ENCODE measurements around the gene PAX7. TPM values are rescaled to one million over a fixed set of nuclear protein-coding genes. Genes with fewer than 3 reads are reported as not detected.

The PAX7 gene
- total RNA-seq, 1 experiment from 2014 or later, result 0.15 TPM

DNA sequence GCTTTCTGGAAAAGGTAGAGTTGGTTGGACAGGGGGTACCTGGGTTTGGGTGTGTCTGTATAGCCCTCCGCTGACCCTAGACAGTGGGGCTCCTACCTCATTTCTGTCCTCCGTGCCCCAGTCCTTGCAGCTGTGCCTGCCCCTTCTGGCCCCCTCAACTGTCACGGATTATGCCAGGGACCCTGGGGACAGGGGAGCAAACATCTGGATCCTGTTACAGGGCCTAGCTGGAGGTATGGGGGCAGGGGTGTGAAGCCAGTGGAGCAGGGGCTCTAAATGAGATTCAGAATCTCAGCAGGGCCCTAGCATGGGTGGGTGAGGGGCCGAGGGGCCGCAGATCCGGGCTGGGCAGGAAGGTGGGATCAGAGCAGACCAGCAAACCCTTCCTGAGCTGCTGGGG, 147.8 kb downstream of the PAX7 start:
- no peak overlapping the region for H2AK5ac ChIP-seq (ENCODE audit: insufficient read length, low read length)
- DNase-seq, result no peak
- no peak overlapping the region for H3T11ph ChIP-seq (ENCODE audit: low read length)
- H3K56ac ChIP-seq (ENCODE audit: insufficient read length, low read depth, low read length), result no peak overlapping the region
- no peak overlapping the region for H3K4me3 Mint-ChIP-seq
- H2AFZ ChIP-seq (ENCODE audit: low read length), result no peak overlapping the region
- H2BK20ac ChIP-seq (ENCODE audit: low read depth, low read length, poor library complexity, severe bottlenecking), result no peak overlapping the region
- no peaks in the 10 kb centered on the region; the same call in 1 of the 2 replicates for H3K27me3 ChIP-seq (ENCODE audit: insufficient read depth, low read length)
- H3K4me1 Mint-ChIP-seq, result peaks cover 12 to 37% of the 10 kb centered on the region in 2 experiments
- H3K79me1 ChIP-seq (ENCODE audit: insufficient read depth, low read depth, low read length, poor library complexity, severe bottlenecking), result no peaks in the 10 kb centered on the region
- no peak overlapping the region for H4K8ac ChIP-seq (replicated peaks; ENCODE audit: insufficient read length, low read depth, low read length)
- no peak overlapping the region for H2BK15ac ChIP-seq (ENCODE audit: low read depth, low read length)
- no peaks in the 10 kb centered on the region for H3K9me3 ChIP-seq (ENCODE audit: control insufficient read depth, low read depth, low read length)
- H4K5ac ChIP-seq (ENCODE audit: insufficient read length, low read depth, low read length), result no peak overlapping the region
- peaks cover 47% of the 10 kb centered on the region for H3K27me3 Mint-ChIP-seq (ENCODE audit: low read depth)
- H2BK12ac ChIP-seq (ENCODE audit: insufficient read length, low read depth, low read length), result no peak overlapping the region
- no peak overlapping the region for H3K27ac ChIP-seq (ENCODE audit: insufficient read length, low read depth, low read length)
- no CpG with 5 or more reads among the region's 6 CpGs for WGBS (ENCODE audit: extremely low coverage, insufficient read length, low lambda C conversion rate)
- no peak overlapping the region for H3K27ac Mint-ChIP-seq
- H3K4ac ChIP-seq (ENCODE audit: low read depth, low read length), result no peak overlapping the region
- H3K14ac ChIP-seq (ENCODE audit: insufficient read depth, low read length), result no peak overlapping the region; the same call in 1 of the 2 replicates
- no peak overlapping the region for H2BK120ac ChIP-seq (ENCODE audit: low read depth, low read length, poor library complexity, severe bottlenecking)
- no peaks in the 10 kb centered on the region; a peak in 1 of 5 replicates for H3K9me3 Mint-ChIP-seq
- TF ChIP-seq, protein P1, sequence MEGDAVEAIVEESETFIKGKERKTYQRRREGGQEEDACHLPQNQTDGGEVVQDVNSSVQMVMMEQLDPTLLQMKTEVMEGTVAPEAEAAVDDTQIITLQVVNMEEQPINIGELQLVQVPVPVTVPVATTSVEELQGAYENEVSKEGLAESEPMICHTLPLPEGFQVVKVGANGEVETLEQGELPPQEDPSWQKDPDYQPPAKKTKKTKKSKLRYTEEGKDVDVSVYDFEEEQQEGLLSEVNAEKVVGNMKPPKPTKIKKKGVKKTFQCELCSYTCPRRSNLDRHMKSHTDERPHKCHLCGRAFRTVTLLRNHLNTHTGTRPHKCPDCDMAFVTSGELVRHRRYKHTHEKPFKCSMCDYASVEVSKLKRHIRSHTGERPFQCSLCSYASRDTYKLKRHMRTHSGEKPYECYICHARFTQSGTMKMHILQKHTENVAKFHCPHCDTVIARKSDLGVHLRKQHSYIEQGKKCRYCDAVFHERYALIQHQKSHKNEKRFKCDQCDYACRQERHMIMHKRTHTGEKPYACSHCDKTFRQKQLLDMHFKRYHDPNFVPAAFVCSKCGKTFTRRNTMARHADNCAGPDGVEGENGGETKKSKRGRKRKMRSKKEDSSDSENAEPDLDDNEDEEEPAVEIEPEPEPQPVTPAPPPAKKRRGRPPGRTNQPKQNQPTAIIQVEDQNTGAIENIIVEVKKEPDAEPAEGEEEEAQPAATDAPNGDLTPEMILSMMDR (conservative IDR thresholded peaks at IDR 0.05), result no peak
- no peaks in the 10 kb centered on the region for H3K36me3 Mint-ChIP-seq (ENCODE audit: insufficient read depth in 1 of 3, low read depth in 3 of 3)
- no peak overlapping the region for H3K18ac ChIP-seq (ENCODE audit: insufficient read length, low read depth, low read length)
- H3K4me1 ChIP-seq (ENCODE audit: insufficient read depth, low read length), result no peaks in the 10 kb centered on the region
- no peak overlapping the region for H3K9ac ChIP-seq (ENCODE audit: extremely low read depth, insufficient read length, low read length)
- H4K91ac ChIP-seq (ENCODE audit: insufficient read length, low read depth, low read length), result no peak overlapping the region
- no peaks in the 10 kb centered on the region for H4K20me1 ChIP-seq (ENCODE audit: control insufficient read depth, insufficient read depth, insufficient read length)
- no peak overlapping the region for H3K23ac ChIP-seq (ENCODE audit: insufficient read length, low read depth, low read length)
- H2BK5ac ChIP-seq (ENCODE audit: insufficient read length, low read length), result no peak overlapping the region
- no peaks in the 10 kb centered on the region for H3K79me2 ChIP-seq (ENCODE audit: insufficient read depth, low read length)
- H3K4me2 ChIP-seq (ENCODE audit: insufficient read depth, insufficient read length, low read length), result no peak overlapping the region
- H3K23me2 ChIP-seq (ENCODE audit: insufficient read length, low read depth, low read length, poor library complexity, severe bottlenecking), result no peaks in the 10 kb centered on the region

Data from H9 (cell line).